Erythroblast (primary cell): Measurements from ENCODE around the gene RPA1.

Source experiments
- GATA1 ChIP-seq: IDR thresholded peaks from 2 replicates; pipeline ENCODE4 v1.6.1; 2011; ENCODE audit warnings: low read depth, mild to moderate bottlenecking, control low read depth, low read length, moderate library complexity
- POLR2A ChIP-seq: IDR thresholded peaks from 2 replicates; pipeline ENCODE4 v1.6.1; 2011; ENCODE audit warnings: mild to moderate bottlenecking, low read length

DNA sequence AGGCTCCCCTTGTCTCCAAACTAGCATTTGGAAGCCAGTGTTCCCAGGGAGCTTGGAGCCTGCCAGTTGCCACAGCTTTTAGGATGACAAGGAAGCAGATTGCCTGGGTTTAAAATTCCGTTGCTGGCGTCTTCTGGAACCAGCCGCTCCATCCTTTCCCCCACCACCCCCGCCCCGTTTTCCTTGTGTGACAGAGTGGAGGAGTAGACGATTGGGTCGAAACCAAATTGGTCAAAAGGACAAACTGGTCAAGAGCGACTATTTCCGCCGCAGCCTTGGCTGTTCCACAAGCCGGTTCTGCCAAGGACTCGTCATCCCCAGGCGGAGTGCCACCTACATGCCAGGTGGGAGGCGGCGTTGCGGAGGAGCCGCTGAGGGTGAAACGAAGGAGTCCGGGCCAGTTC is 91.1 kb downstream of the RPA1 start:
- TF ChIP-seq POLR2A (no peak), GATA1 (no peak)
